ENCODE data around the gene CRYBB1. TPM values are rescaled to one million over a fixed set of nuclear protein-coding genes. Genes with fewer than 3 reads are reported as not detected.
A peak's percentile ranks its signal among the peaks of the same experiment; 100 is the strongest.

The CRYBB1 gene
- not detected in 2 replicates for total RNA-seq
- 0.79 TPM in 1 of 2 replicates, not detected in the other for polyA plus RNA-seq

- Histone ChIP-seq H3K79me2 (no peaks in the 10 kb centered on the region), H3K27me3 (peaks cover 22% of the 10 kb centered on the region), H4K20me1 (ENCODE audit: insufficient read depth, poor library complexity, severe bottlenecking) (no peaks in the 10 kb centered on the region), H3K9me3 (ENCODE audit: low read depth) (no peaks in the 10 kb centered on the region), H3K4me3 (no peak within 1 kb of the TSS), H3K36me3 (replicated peaks; ENCODE audit: insufficient read depth, low read depth) (no peaks in the 10 kb centered on the region), H3K4me2 (no peak within 1 kb of the TSS), H3K9me2 (replicated peaks; ENCODE audit: insufficient read depth) (no peaks in the 10 kb centered on the region), H3K4me1 (ENCODE audit: insufficient read depth) (no peaks in the 10 kb centered on the region), H3K27ac (no peak within 1 kb of the TSS), H2AFZ (peak within 1 kb of the TSS; percentile 45)
- 54% methylated on average over 7 of the region's 7 CpGs for WGBS (ENCODE audit: low lambda C conversion rate, missing lambda C conversion rate)
- DNase-seq (ENCODE audit: low spot score): no peak
- TF ChIP-seq CTCF (IDR thresholded peaks at IDR 0.05; ENCODE audit: poor library complexity): no peak
- TF ChIP-seq EZH2phosphoT487 (IDR thresholded peaks at IDR 0.05; ENCODE audit: low read depth, severe bottlenecking, unreplicated experiment): no peak
- TF ChIP-seq EZH2 (IDR thresholded peaks at IDR 0.05; ENCODE audit: borderline replicate concordance): no peak
Measured at GRCh38 chr22:26617271-26618199, at the start of gene CRYBB1. Gene CRYBB1, minus strand, starts transcription at chr22:26618027. Its CDS starts 1,708 bp downstream, at chr22:26616319.

- H4K20me1 ChIP-seq (ENCODE audit: insufficient read depth, poor library complexity, severe bottlenecking): no peaks in the 10 kb centered on the region
- 87% methylated on average over 11 of the region's 13 CpGs for WGBS (ENCODE audit: low lambda C conversion rate, missing lambda C conversion rate)
Measured at GRCh38 chr22:26667140-26667539, 49.3 kb upstream of the CRYBB1 start.

GRCh38 chr22:26665813-26666231, 48.0 kb upstream of the CRYBB1 start:
- H4K20me1 ChIP-seq (ENCODE audit: insufficient read depth, poor library complexity, severe bottlenecking): no peaks in the 10 kb centered on the region
- no peaks in the 10 kb centered on the region for H3K4me1 ChIP-seq (ENCODE audit: insufficient read depth)
- H3K9me2 ChIP-seq (replicated peaks; ENCODE audit: insufficient read depth): no peaks in the 10 kb centered on the region
- no peak overlapping the region for H3K27ac ChIP-seq
- peaks cover 16% of the 10 kb centered on the region for H3K27me3 ChIP-seq
- no peaks in the 10 kb centered on the region for H3K36me3 ChIP-seq (replicated peaks; ENCODE audit: insufficient read depth, low read depth)
- no peaks in the 10 kb centered on the region for H3K79me2 ChIP-seq
- no peak for DNase-seq (ENCODE audit: low spot score)
- no peak overlapping the region for H3K4me2 ChIP-seq
- TF ChIP-seq CTCF (IDR thresholded peaks at IDR 0.05; ENCODE audit: poor library complexity) (no peak), EZH2 (IDR thresholded peaks at IDR 0.05; ENCODE audit: borderline replicate concordance) (no peak), EZH2phosphoT487 (IDR thresholded peaks at IDR 0.05; ENCODE audit: low read depth, severe bottlenecking, unreplicated experiment) (no peak)
- no peak overlapping the region for H2AFZ ChIP-seq
- WGBS (ENCODE audit: low lambda C conversion rate, missing lambda C conversion rate): 53% methylated on average over 4 of the region's 4 CpGs
- H3K9me3 ChIP-seq (ENCODE audit: low read depth): no peaks in the 10 kb centered on the region
- no peak overlapping the region for H3K4me3 ChIP-seq

More at GRCh38 chr22:26667140-26667539, 49.3 kb upstream of the CRYBB1 start:
- no peak overlapping the region for H3K4me2 ChIP-seq
- TF ChIP-seq EZH2 (IDR thresholded peaks at IDR 0.05; ENCODE audit: borderline replicate concordance) (no peak), CTCF (IDR thresholded peaks at IDR 0.05; ENCODE audit: poor library complexity) (no peak), EZH2phosphoT487 (IDR thresholded peaks at IDR 0.05; ENCODE audit: low read depth, severe bottlenecking, unreplicated experiment) (no peak)
- no peaks in the 10 kb centered on the region for H3K9me2 ChIP-seq (replicated peaks; ENCODE audit: insufficient read depth)
- H3K9me3 ChIP-seq (ENCODE audit: low read depth): no peaks in the 10 kb centered on the region
- no peaks in the 10 kb centered on the region for H3K79me2 ChIP-seq
- H2AFZ ChIP-seq: no peak overlapping the region
- no peak for DNase-seq (ENCODE audit: low spot score)
- peaks cover 3% of the 10 kb centered on the region for H3K4me1 ChIP-seq (ENCODE audit: insufficient read depth)
- no peak overlapping the region for H3K4me3 ChIP-seq
- no peak overlapping the region for H3K27ac ChIP-seq
- no peaks in the 10 kb centered on the region for H3K36me3 ChIP-seq (replicated peaks; ENCODE audit: insufficient read depth, low read depth)
- peaks cover 8% of the 10 kb centered on the region for H3K27me3 ChIP-seq

All from hepatocyte (in vitro differentiated cells).